GM21367 (cell line): ENCODE measurements around the gene PGP.
A peak's percentile ranks its signal among the peaks of the same experiment; 100 is the strongest.
"Not testable (repeated sequence)": the region's sequence is repeated elsewhere in the genome, so short reads cannot be mapped to it uniquely, and the experiment has no call there.

Experiments used
- ATAC-seq: cut with Tn5 transposase; IDR thresholded peaks from one replicate; pipeline ENCODE4 v1.9.1; 2021; ENCODE audit not compliant: unreplicated experiment

Gene PGP

GRCh38 chr16:2214719-2214968 lies at the start of gene PGP:
PGP (minus strand) TSS chr16:2214840; CDS start chr16:2214777, 63 bp downstream.
- peak; percentile 68 for ATAC-seq

DNA sequence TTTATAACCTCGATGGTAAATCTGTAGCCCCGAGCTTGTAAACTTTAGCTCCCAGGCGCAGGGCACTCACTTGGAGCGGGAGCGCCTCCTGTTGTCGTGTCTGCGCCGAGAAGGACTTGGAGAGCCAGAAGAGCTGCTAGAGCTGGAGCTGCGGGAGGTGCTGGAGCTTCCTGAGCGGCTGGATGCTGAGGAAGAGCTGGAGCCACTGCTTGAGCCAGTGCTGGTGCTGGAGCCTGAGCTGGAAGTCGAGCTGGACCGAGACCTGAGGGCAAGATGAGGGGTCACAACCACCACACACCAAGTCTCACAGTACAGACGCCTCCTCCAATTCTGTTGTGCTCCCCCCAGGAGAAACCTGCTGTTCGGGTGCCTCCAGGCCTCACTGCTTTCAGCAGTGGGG lies 48.4 kb upstream of the PGP start:
- not testable (repeated sequence) for ATAC-seq

DNA sequence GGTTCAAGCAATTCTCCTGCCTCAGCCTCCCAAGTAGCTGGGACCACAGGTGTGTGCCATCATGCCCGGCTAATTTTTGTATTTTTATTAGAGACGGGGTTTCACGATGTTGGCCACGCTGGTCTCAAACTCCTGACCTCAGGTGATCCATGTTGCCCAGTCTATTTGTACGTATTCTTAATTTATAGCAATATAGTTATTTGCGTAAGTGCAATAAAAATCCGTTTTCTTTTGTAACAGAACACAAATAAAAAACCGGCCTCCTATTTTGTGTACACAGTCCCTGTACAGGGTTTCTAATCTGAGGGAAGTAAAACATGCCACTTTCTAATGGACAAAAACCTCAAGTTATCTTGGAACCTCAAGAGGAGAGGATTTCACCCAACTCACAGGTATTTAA lies 45.6 kb upstream of the PGP start:
- ATAC-seq, result no peak

- not testable (repeated sequence) for ATAC-seq
Measured at GRCh38 chr16:2258530-2258929, 43.9 kb upstream of the PGP start.

- ATAC-seq, result no peak
Measured at GRCh38 chr16:2257726-2258125, 43.1 kb upstream of the PGP start.

DNA sequence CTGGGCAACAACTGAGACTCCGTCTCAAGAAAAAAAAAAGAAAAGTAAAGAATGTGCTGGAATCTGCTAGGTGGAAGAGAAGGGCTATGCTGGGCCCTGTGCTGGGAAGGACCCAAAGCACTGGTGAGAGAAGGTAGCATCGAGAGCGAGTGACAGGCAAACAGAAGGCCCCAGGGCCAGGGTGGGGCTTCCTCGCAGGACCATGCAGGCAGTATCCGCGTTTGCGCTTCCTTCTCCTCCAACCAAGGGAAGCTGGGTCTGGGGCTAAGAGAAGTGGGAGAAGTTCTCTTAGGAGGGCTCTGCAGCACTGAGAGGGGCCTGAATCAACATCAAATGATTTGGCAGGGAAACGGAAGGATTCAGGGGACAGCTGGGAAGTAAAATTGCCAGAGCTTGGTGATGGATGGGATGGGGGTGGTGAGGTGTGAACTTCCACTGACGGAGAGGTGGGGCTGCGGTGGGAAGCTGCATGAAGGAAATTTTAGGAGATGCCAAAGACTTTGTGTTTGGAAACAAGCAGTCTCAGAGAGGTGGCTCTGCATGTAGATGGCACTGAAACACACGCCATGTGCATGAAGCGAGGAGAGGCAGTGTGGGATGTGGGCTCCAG lies 42.0 kb upstream of the PGP start:
- no peak for ATAC-seq

- ATAC-seq, result no peak
Measured at GRCh38 chr16:2253293-2253692, 38.7 kb upstream of the PGP start.

DNA sequence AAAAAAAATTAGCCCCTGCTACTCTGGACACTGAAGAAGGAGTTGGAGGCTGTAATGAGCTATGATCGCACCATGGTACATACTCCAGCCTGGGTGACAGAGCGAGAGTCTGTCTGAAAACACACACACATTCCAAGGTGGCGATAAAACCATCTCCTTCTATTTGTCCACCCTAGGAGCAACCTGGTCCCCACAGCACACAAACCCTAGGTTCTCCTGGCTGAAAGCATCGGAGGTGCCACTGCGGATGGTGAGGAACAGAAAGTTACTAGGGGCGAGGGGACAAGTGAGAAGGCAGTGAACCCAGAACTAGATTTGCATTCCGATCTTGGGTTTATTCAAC lies 38.1 kb upstream of the PGP start:
- no peak for ATAC-seq

- ATAC-seq, result peak; percentile 80
Measured at GRCh38 chr16:2251296-2252111, 36.9 kb upstream of the PGP start, which contains the start of gene ECI1. ECI1 (minus strand) TSS chr16:2251587; CDS start chr16:2251566, 21 bp downstream.

- ATAC-seq, result no peak
Measured at GRCh38 chr16:2250652-2251295, 36.1 kb upstream of the PGP start.

- ATAC-seq, result no peak
Measured at GRCh38 chr16:2246301-2246885, 31.8 kb upstream of the PGP start.

- ATAC-seq, result no peak
Measured at GRCh38 chr16:2244926-2245795, 30.5 kb upstream of the PGP start.

GRCh38 chr16:2244301-2244700 lies 29.7 kb upstream of the PGP start:
- no peak for ATAC-seq

- no peak for ATAC-seq
Measured at GRCh38 chr16:2243781-2244180, 29.1 kb upstream of the PGP start.

DNA sequence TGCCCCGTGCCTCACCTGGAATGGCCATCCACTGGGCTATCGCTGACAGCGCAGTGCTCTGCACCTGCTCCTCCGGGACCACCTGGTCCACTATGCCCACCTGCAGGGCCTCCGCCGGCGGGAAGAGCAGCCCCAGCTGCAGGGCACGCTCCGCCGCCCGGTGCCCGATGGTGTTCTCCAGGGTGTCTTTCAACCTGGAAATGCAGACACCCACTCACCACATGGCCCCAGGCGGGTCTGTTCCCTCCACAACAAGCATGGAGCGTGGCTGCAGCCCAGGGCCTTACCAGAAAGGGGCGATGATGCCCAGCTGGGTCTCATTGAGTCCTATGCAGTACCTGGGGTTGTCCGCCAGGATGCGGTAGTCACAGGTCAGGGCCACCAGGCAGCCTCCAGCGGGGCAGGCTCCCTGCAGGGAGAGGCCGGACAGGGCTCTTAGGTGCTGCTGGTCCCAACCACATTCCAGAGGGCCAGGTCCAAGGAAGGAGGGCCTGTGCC lies 28.4 kb upstream of the PGP start:
- no peak for ATAC-seq

DNA sequence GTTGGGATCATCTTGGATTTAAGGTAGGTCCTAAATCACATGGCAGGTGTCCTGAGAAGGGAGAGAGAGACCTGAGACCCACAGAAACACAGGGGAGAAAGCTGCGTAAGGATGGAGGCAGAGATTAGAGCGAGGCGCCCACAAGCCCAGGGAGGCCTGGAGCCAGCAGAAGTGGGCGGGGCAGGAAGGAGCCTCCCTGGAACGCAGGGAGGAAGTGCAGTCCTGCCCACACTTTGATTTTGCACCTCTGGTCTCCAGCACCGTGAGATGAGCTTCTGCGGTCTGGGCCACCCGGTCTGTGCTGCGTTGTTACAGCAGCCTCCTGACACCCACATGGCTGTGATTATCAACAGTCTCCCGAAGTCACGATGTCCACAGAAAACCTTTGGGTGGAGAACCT lies 28.0 kb upstream of the PGP start:
- ATAC-seq, result no peak

GRCh38 chr16:2240331-2240730 lies 25.7 kb upstream of the PGP start:
- ATAC-seq, result not testable (repeated sequence)

DNA sequence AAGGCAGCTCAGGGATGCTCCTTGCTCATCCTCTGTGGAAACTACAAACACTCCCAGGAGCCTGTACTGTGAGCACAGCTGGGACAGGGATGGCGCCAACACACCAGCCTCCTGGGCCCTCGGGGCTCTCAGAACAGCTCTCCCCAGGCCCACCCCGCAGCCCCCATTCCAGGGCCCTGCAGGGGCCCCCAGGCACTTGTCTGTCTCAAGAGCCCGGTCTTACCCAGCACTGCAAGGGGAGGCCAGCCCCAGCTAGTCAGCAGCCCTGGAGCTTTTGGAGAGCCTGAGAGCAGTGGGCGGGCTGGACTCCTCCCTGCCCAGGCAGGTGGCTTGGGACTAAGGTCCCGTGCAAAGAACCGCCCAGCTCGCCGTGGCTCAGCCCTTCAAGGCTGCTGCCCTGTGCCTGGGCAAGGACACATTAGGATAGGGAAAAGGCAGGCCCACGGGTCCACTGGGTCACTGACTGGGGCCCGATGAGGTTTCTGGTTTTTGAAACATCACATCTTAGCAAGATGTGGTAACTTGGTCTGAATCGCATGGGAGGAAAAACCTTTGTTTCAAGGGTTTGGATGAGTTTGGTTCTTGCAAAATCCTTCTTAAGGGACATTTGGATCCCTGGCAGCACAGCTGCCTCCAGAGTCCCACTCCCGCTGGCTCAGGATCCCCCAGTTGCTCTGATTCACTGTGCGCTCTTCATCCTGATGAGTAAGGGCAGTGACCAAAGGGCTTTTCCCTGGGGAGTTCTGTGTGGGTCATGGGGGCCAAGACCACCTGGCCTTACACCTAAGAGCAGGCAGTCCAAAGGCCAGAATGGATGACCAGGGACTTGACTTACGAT lies 24.4 kb upstream of the PGP start:
- no peak for ATAC-seq

DNA sequence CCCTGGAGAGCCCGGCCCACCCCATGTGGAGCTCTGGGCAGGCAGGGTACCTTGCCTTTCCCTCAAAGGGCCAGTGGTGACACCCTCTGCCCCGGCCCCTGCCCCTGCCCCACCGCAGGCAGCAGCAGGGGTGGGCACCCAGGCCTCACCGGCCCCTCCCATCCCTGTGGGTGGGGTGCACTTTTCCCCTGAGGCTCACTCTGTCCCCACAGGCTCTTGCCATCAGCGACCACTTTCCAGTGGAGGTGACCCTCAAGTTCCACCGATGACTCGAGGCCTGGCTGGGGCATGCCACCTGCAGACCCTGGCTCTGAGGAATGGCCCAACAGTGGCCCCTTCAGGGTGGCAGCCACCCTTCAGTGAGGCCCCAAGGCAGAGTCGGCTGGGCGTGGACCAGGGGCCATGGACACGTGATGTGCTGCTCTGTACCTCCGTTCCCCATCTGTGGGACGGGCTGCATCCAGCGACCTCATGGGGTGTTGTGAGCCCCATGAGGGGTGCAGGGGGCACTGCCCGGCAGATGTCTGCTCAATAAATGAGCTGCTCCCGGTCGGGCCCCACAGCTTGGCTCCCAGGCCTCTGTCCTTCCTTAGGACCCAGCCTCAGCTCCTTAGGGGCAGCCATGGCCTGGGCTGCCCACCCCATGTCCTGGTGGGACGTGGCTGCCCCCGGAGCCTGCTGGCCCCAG lies 23.7 kb upstream of the PGP start:
- ATAC-seq, result no peak
